Measurements from ENCODE around the gene ZAR1L.

- TF ChIP-seq CTCF (conservative IDR thresholded peaks at IDR 0.05; ENCODE audit: low read depth, low read length) (no peak), EZH2 (IDR thresholded peaks at IDR 0.05; ENCODE audit: low read length, unreplicated experiment) (no peak)
These were observed 49.0 kb downstream of the ZAR1L start for GRCh38 chr13:32266130-32266529.

Data from PC-3 (cell line).